Smooth muscle cell (in vitro differentiated cells): ENCODE results near the gene CASP7. TPM values are rescaled to one million over a fixed set of nuclear protein-coding genes. Genes with fewer than 3 reads are reported as not detected.

Source experiments
- DNase-seq: peaks from one replicate; lab custom pipeline; 2025; ENCODE audit not compliant: unreplicated experiment; lab: John Stamatoyannopoulos, UW
- H2AFZ ChIP-seq: fragments of 200-600 bp; sonication (generic); 2 replicates; pipeline ENCODE4 v1.6.0; 2016; ENCODE audit warnings: antibody characterized with exemption, low read depth, mild to moderate bottlenecking
- H3F3A ChIP-seq: fragments of 200-600 bp; sonication (generic); 2 replicates; pipeline ENCODE4 v1.6.0; 2017; ENCODE audit warnings: antibody characterized with exemption, low read depth
- H3K27ac ChIP-seq: fragments of 200-600 bp; sonication (generic); 2 replicates; pipeline ENCODE4 v1.5.1; 2016; ENCODE audit warnings: low read depth, mild to moderate bottlenecking
- H3K27me3 ChIP-seq: fragments of 200-600 bp; sonication (generic); 2 replicates; pipeline ENCODE4 v1.6.1; 2016; ENCODE audit warnings: low read depth, mild to moderate bottlenecking
- H3K36me3 ChIP-seq: fragments of 200-600 bp; sonication (generic); 2 replicates; pipeline ENCODE4 v1.5.1; 2016; ENCODE audit warnings: low read depth
- H3K4me1 ChIP-seq: fragments of 200-600 bp; sonication (generic); 2 replicates; pipeline ENCODE4 v1.5.1; 2016; ENCODE audit warnings: low read depth
- H3K4me2 ChIP-seq: fragments of 200-600 bp; sonication (generic); 2 replicates; pipeline ENCODE4 v1.6.0; 2016; ENCODE audit warnings: mild to moderate bottlenecking
- H3K4me3 ChIP-seq: fragments of 200-600 bp; sonication (generic); 2 replicates; pipeline ENCODE4 v1.5.1; 2016; ENCODE audit warnings: mild to moderate bottlenecking
- H3K79me2 ChIP-seq: fragments of 200-600 bp; sonication (generic); 2 replicates; pipeline ENCODE4 v1.6.0; 2016; ENCODE audit warnings: low read depth, mild to moderate bottlenecking
- H3K9ac ChIP-seq: fragments of 200-600 bp; sonication (generic); 2 replicates; pipeline ENCODE4 v1.6.0; 2016; ENCODE audit warnings: low read depth
- H3K9me3 ChIP-seq: fragments of 200-600 bp; sonication (generic); replicated peaks from 2 replicates; pipeline ENCODE4 v1.5.1; 2016; ENCODE audit warnings: low read depth
- H4K20me1 ChIP-seq: fragments of 200-600 bp; sonication (generic); 2 replicates; pipeline ENCODE4 v1.6.0; 2016; ENCODE audit warnings: low read depth
- WGBS: methylation state at CpG from one replicate; pipeline ENCODE4 v1.1.7; 2016; ENCODE audit warnings: low lambda C conversion rate; 5-methylcytosine and 5-hydroxymethylcytosine counted together
- polyA plus RNA-seq: library from polyadenylated mRNA; unstranded; fragments of >200 nt; fragmentation: Nextera tagmentation; extraction: Ambion mirVana; gene quantifications from 2 replicates; pipeline ENCODE4 v1.2.1, GENCODE V29; 2016
- total RNA-seq: library from RNA; depleted of rRNA; stranded (reverse); fragments of >200 nt; gene quantifications from 2 replicates; pipeline ENCODE4 v1.2.3, GENCODE V29; 2014
- TF ChIP-seq, protein P1 (sequence below): fragments of 200-600 bp; sonication (generic); IDR thresholded peaks from 2 replicates; pipeline ENCODE4 v1.5.1; 2017; ENCODE audit warnings: borderline replicate concordance, mild to moderate bottlenecking, antibody characterized with exemption; ENCODE audit not compliant: insufficient read depth, poor library complexity, severe bottlenecking

The CASP7 gene
- total and polyA plus RNA-seq, 2 experiments from 2014 or later = 16.2 to 21.5 TPM

DNA sequence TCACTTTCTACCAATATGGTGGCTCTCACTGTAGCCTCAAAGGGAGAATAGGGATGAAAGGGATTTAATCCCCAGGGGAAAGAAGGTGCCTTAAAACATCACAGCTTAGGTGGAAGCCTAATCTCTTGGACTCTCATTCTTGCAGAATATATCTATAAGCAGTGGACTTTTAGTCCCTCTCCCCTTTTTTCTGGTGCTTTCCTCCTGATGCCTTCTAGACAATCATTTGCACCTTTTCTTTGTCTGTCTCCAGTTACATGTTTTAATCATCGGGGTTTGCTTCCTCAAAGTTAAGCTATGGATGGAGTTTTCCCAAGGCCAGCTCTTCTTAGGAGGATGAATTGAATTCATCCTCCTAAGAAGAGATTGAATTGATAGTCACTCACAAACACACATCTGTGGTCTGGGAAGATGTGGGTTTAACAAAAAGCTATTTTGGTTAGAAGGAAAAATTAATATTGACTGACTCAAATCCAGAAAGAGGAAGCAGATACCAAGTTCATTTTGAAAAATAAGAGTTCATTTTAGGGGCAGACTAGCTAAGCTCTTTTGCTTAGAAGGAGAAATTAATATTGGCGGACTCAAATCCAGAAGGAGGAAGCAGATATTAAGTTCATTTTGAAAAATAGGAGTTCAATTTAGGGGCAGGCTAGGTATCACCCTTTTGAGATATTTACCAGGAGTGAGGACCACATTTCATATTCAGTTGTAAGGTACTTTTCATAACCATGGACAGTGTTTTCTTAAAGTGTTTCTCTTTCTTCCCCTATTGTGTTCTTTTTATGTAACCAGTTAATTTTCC is 36.6 kb downstream of the CASP7 start:
- Histone ChIP-seq H4K20me1 (peaks cover 43% of the 10 kb centered on the region), H3K9ac (no peak overlapping the region), H3K79me2 (no peaks in the 10 kb centered on the region), H3K27ac (no peak overlapping the region), H3K4me3 (no peak overlapping the region), H3K9me3 (no peaks in the 10 kb centered on the region), H3K4me1 (peaks cover 12% of the 10 kb centered on the region), H3K27me3 (no peaks in the 10 kb centered on the region), H3F3A (no peaks in the 10 kb centered on the region), H3K36me3 (no peaks in the 10 kb centered on the region), H2AFZ (no peak overlapping the region), H3K4me2 (no peak overlapping the region)
- TF ChIP-seq, protein P1, sequence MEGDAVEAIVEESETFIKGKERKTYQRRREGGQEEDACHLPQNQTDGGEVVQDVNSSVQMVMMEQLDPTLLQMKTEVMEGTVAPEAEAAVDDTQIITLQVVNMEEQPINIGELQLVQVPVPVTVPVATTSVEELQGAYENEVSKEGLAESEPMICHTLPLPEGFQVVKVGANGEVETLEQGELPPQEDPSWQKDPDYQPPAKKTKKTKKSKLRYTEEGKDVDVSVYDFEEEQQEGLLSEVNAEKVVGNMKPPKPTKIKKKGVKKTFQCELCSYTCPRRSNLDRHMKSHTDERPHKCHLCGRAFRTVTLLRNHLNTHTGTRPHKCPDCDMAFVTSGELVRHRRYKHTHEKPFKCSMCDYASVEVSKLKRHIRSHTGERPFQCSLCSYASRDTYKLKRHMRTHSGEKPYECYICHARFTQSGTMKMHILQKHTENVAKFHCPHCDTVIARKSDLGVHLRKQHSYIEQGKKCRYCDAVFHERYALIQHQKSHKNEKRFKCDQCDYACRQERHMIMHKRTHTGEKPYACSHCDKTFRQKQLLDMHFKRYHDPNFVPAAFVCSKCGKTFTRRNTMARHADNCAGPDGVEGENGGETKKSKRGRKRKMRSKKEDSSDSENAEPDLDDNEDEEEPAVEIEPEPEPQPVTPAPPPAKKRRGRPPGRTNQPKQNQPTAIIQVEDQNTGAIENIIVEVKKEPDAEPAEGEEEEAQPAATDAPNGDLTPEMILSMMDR = no peak
- 72% methylated on average over 2 of the region's 2 CpGs for WGBS
- no peak for DNase-seq

DNA sequence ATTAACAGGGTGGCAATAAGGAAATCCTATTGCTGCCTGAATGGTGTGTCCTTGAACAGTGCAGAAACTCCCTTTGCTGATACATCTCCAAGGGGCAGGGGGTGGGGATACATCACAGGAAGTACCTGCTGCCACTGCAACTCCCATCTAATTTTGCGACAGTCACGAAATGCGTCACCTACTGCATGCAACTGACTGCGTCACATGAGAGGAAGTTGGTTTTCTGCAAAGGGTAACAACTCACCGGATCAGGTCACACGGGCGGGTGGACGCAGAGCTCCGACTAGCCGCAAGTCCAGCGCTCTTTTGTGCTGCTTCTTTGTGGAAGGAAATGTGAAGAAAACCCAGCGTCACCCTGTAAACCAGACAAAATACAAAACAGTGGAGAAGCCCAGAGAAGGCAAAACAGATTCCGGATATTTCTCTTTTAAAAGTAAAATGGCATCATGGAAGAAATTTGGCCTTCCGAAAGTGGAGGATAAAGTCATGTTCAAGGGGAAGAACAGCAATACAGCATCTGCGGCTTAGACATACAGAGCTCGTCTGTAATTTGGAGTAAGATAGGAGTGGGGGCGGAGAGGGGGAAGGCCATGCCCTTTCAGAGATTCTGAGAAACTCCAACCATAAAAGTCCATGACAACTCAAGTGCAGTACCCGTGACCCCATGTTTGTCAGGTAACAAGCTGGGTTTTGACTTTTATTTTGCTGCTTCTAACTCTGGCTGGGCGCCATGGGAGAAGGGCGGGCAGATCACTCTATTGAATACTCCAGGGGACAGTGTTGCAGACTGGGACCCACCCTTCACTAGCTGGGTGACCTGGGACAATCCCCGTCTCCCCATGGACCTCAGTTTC is 39.5 kb downstream of the CASP7 start:
- H3F3A ChIP-seq = no peaks in the 10 kb centered on the region
- TF ChIP-seq, protein P1 = no peak
- DNase-seq = no peak
- no peaks in the 10 kb centered on the region for H3K79me2 ChIP-seq
- no peak overlapping the region for H2AFZ ChIP-seq
- H3K4me2 ChIP-seq = no peak overlapping the region
- 95% methylated on average over 21 of the region's 21 CpGs for WGBS
- no peak overlapping the region for H3K4me3 ChIP-seq
- peaks cover 14% of the 10 kb centered on the region for H4K20me1 ChIP-seq
- no peak overlapping the region for H3K27ac ChIP-seq
- H3K27me3 ChIP-seq = no peaks in the 10 kb centered on the region
- H3K4me1 ChIP-seq = no peaks in the 10 kb centered on the region
- H3K9ac ChIP-seq = no peak overlapping the region
- no peaks in the 10 kb centered on the region for H3K36me3 ChIP-seq
- no peaks in the 10 kb centered on the region for H3K9me3 ChIP-seq

DNA sequence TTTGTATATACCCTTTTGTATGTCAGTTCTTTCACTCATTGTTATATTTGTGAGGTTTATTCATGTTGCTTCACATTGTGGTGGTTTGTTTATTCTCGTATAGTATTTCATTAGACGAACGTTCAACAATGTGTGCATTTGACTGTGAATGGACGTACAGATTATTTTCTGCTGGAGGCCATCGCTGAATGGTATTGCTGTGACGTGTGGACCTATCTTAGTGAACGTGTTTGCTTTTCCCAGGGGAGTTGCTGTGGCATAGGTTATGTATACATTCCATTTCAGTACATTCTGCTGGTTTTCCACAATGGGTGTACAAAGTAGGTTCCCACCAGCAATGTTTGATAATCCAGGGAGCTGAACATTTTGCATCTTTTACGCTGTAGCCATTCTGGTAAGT is 40.7 kb downstream of the CASP7 start:
- no peak for DNase-seq
- no peak overlapping the region for H3K27ac ChIP-seq

More for the DNA sequence above, 40.7 kb downstream of the CASP7 start:
- Histone ChIP-seq H4K20me1 (peaks cover 5% of the 10 kb centered on the region), H2AFZ (no peak overlapping the region), H3F3A (no peaks in the 10 kb centered on the region), H3K9ac (no peak overlapping the region), H3K4me3 (no peak overlapping the region), H3K27me3 (no peaks in the 10 kb centered on the region), H3K36me3 (no peaks in the 10 kb centered on the region), H3K9me3 (no peaks in the 10 kb centered on the region), H3K4me1 (no peaks in the 10 kb centered on the region), H3K79me2 (no peaks in the 10 kb centered on the region), H3K4me2 (no peak overlapping the region)
- TF ChIP-seq, protein P1 = no peak
- WGBS = 97% methylated on average over 8 of the region's 8 CpGs
